NCI-H69 (cell line): Measurements from ENCODE around the gene TTPAL.

Experiments used
- DNase-seq: peaks from one replicate; lab custom pipeline; 2025; lab: John Stamatoyannopoulos, UW

Gene TTPAL

DNA sequence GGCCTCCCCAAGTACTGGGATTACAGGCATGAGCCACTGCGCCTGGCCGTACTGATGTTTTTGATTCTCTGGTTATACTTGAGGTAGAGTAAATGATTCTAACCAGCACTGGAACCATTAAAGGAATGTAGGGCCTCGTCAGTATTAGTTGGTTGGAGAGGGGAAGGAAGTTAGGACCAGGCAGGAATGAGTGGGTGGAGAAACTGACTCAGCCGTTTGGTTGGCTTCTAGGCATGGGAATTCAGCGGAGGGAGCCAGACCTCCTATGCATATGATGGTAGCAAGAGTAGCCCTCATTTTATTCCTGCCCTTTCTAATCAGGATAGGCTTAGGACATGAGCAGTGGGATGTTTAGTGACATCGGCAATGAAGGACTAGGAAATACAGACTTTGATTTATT lies 65.2 kb downstream of the TTPAL start:
- no peak for DNase-seq

DNA sequence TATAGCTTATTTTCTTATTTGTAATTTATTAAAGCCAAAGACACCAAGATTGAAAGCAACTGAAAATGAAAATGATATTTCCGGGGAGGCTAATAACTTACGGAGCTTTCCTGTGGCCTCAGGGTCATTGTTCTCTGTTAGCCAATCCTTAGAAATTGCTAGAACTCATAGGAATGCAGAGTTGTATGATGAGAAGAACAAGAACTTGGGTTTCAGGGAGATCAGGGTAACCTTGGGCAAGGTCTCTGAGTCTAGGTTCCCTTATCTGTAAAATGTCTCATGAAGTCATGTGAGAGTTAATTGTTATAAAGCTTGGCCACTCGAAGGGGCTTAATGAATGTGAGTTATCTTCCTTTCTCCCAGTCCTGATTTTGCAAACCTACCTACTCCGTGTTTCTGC lies 66.3 kb downstream of the TTPAL start:
- DNase-seq, result no peak

DNA sequence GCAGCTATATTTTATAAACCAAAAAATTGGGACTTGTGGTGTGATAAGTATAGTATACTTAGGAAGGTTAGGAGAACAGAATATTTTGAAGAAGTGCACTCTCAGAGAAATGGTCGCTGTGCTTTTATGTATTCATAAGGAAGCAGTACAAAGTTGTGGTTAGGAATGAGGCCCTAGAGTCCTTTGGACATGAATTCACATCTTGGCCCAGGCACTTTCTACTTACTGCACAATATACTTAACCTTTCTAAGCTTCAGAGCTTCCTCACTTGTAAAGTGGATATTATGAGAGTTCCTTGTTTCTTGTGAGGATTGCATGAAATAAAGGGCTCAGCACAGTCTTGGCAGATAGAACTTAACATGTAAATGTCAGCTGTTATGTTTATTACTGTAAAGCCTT lies 67.2 kb downstream of the TTPAL start:
- DNase-seq, result no peak

DNA sequence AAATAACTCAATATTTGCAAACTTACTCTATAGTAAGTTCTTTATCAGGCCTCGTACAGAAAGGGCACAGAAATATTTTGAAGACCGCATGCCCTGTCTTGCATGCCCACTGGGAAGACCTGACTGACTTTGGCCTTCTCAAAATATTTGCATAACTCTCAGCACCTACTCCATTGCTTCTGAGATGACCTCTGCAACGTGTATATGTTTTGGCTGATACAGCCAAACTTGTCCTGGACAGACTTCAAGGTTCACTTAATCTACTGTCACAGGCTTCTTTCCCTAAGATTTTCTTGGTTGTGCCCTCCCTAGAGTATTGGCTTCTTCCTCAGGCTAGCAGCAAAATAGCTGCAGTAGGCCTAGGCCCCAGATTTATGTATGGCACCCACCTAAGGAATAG lies 67.7 kb downstream of the TTPAL start:
- DNase-seq, result no peak
